Left ventricle myocardium inferior (tissue), 1 donor: ENCODE results near the gene FAF2. TPM values are rescaled to one million over a fixed set of nuclear protein-coding genes. Genes with fewer than 3 reads are reported as not detected.

Experiments
- DNase-seq: peaks from one replicate; pipeline ENCODE4 v3.0.0-alpha.2; 2020
- H3K27ac ChIP-seq: fragments of 200-600 bp; replicated peaks from 2 replicates; pipeline ENCODE4 v1.8.0; 2021
- H3K27me3 ChIP-seq: fragments of 200-600 bp; 2 replicates; pipeline ENCODE4 v1.8.0; 2021; ENCODE audit warnings: low read depth
- H3K36me3 ChIP-seq: fragments of 200-600 bp; 2 replicates; pipeline ENCODE4 v1.8.0; 2021
- H3K4me1 ChIP-seq: fragments of 200-600 bp; 2 replicates; pipeline ENCODE4 v1.8.0; 2021
- H3K4me3 ChIP-seq: fragments of 200-600 bp; 2 replicates; pipeline ENCODE4 v1.8.0; 2021; ENCODE audit warnings: mild to moderate bottlenecking, moderate library complexity
- H3K9me3 ChIP-seq: fragments of 200-600 bp; replicated peaks from 2 replicates; pipeline ENCODE4 v1.8.0; 2021
- intact Hi-C: fragments of 100-400 bp; cut with micrococcal nuclease; formaldehyde crosslinking; loops from one replicate; pipeline ENCODE4 v1.11.0; 2022
- long read RNA-seq: library from polyadenylated mRNA; unstranded; transcript quantifications from one replicate; pipeline ENCODE4 v2.0.0, GENCODE V29; 2021
- total RNA-seq: library from RNA; stranded (reverse); fragmentation: NEBNext Ultra II Directional; extraction: Animal tissue kit (Norgen Biotek cat#: 25700); gene quantifications from one replicate; pipeline ENCODE4 v1.2.1, GENCODE V29; 2021
- TF ChIP-seq, protein P1 (sequence below): fragments of 200-600 bp; IDR thresholded peaks from 2 replicates; pipeline ENCODE4 v1.8.0; 2021; ENCODE audit warnings: antibody characterized with exemption, mild to moderate bottlenecking, borderline replicate concordance
- donor health status: DM: no; HTN: yes; CAD: no; lungs with severe emphysema.

FAF2 gene, protein sequence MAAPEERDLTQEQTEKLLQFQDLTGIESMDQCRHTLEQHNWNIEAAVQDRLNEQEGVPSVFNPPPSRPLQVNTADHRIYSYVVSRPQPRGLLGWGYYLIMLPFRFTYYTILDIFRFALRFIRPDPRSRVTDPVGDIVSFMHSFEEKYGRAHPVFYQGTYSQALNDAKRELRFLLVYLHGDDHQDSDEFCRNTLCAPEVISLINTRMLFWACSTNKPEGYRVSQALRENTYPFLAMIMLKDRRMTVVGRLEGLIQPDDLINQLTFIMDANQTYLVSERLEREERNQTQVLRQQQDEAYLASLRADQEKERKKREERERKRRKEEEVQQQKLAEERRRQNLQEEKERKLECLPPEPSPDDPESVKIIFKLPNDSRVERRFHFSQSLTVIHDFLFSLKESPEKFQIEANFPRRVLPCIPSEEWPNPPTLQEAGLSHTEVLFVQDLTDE
- 13.0 TPM for total RNA-seq
- long read RNA-seq, full-length matches to known transcripts: 2 of 6 reads
- long read RNA-seq, partial matches to known transcripts: 2 of 6 reads
- long read RNA-seq, other reads (novel, unspliced or antisense): 2 of 6 reads

DNA sequence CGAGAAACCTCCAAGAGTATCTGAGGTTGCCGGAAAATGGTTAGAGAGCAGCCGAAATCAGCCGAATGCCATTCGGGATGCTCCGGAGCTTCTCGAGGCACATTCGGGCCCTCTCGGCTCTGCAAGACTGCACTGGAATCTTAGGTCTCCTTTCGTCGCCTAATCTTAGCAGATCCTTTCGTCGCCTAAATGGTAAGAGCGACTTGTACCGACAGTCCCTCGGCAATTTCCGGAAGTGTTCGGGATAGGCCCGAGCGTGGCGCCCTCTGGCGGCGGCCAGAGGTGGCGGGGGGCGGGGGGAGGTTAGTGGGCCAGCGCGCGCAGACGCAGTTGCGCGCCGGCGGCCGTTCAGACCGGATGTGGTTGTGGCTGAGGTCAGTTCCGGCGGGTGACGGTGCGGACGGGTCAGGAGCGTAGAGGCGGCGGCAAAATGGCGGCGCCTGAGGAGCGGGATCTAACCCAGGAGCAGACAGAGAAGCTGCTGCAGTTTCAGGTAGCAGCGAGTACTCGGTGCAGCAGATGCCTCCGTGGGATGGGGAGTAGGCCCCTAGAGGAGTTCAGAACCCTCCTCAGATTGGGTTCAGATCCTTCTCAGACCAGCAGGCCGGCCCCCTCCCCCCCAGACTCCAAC is at the start of gene FAF2:
Gene FAF2 (plus strand): TSS at position 408 of the 631 bp plus-strand sequence. CDS start 23 bp downstream, at position 431.
- Histone ChIP-seq H3K9me3 (no peaks in the 10 kb centered on the region), H3K27ac (peak within 1 kb of the TSS; percentile 95), H3K36me3 (peaks cover 5% of the 10 kb centered on the region), H3K4me1 (peaks cover 58% of the 10 kb centered on the region), H3K4me3 (peak within 1 kb of the TSS; percentile 95), H3K27me3 (no peaks in the 10 kb centered on the region)
- DNase-seq: peak; percentile 96
- TF ChIP-seq, protein P1, sequence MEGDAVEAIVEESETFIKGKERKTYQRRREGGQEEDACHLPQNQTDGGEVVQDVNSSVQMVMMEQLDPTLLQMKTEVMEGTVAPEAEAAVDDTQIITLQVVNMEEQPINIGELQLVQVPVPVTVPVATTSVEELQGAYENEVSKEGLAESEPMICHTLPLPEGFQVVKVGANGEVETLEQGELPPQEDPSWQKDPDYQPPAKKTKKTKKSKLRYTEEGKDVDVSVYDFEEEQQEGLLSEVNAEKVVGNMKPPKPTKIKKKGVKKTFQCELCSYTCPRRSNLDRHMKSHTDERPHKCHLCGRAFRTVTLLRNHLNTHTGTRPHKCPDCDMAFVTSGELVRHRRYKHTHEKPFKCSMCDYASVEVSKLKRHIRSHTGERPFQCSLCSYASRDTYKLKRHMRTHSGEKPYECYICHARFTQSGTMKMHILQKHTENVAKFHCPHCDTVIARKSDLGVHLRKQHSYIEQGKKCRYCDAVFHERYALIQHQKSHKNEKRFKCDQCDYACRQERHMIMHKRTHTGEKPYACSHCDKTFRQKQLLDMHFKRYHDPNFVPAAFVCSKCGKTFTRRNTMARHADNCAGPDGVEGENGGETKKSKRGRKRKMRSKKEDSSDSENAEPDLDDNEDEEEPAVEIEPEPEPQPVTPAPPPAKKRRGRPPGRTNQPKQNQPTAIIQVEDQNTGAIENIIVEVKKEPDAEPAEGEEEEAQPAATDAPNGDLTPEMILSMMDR: peak; percentile 99
- intact Hi-C loops: no loop called here

DNA sequence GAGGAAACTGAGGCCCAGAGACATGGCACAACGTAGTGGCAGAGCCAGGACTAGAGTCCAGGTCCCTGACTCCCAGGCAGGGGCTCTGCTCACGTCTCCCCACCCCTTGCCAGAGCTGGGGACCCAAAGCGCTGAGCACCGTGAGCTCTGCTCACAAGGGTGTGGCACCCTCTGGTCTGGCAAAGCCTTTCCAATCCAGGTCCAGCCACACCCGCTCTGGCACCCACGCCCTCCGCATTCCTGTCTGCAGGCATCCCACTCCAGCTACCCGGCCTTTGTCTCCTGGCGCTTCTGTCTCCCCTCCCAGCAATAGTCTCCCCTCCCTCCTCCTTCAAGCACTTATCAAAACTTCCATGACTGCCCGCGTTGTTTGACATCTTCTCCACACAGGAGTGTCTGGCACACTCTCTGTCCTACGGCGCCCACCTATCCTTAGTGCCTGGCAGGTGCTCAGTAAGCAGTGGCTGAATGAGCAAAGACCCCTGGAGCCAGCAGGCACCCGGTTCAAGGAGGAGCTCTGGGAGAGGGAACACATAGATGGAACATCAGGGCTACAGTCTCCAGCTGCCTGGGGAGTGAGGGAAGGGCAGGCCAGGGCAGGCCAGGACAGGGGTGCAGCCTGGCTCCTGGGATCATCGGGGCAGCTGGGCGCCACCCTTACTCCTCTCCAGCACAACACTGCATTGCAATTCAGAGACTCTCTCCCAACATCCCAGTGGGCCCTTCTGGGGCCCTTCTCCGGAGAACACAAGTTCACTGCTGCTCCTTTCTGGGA is 47.6 kb upstream of the FAF2 start:
- peak overlapping the region; percentile 82 for H3K27ac ChIP-seq
- H3K4me3 ChIP-seq: no peak overlapping the region
- peaks cover 54% of the 10 kb centered on the region for H3K4me1 ChIP-seq
- H3K9me3 ChIP-seq: no peaks in the 10 kb centered on the region
- intact Hi-C loops: no loop called here
- DNase-seq: no peak
- peaks cover 51% of the 10 kb centered on the region for H3K36me3 ChIP-seq
- TF ChIP-seq, protein P1: no peak
- no peaks in the 10 kb centered on the region for H3K27me3 ChIP-seq

DNA sequence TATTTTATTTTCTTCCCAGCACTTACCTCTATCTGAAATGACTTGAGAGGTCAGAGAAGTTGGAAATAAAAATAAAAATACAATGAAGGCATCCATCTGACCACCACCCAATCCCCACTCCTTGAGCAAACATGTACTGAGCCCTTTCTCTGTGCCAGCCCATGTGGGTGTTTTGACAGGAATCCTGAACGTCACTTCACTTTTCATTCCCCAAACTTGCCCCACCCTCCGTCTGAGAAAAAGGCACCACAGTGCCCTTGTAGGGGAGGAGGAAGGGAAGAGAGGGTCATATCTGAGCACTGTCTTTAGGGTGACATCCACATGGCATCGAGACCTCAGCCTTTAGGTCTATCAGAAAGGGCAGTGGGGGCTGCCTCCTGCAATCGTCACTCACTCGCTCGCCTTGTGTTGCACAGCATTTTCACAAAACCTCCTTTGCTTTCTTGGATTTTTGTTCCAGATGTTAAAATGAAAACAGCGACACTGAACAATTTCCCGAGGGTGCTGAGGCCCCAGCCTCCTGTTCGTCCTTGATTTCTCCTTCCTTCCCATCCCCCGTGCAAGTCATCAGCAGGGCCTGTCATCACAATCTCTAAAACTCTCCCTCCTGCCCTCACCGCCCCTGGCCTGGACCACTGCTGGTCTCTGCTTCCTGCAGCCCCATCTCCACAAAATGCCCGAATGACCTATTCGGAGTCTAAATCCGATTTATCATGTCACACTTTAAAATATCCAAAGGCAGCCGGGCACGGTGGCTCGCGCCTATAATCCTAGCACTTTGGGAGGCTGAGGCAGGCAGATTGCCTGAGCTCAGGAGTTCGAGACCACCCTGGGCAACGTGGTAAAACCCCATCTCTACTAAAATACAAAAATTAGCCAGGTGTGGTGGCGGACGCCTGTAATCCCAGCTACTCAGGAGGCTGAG is 46.6 kb upstream of the FAF2 start:
- H3K27ac ChIP-seq: peak overlapping the region; percentile 82

DNA sequence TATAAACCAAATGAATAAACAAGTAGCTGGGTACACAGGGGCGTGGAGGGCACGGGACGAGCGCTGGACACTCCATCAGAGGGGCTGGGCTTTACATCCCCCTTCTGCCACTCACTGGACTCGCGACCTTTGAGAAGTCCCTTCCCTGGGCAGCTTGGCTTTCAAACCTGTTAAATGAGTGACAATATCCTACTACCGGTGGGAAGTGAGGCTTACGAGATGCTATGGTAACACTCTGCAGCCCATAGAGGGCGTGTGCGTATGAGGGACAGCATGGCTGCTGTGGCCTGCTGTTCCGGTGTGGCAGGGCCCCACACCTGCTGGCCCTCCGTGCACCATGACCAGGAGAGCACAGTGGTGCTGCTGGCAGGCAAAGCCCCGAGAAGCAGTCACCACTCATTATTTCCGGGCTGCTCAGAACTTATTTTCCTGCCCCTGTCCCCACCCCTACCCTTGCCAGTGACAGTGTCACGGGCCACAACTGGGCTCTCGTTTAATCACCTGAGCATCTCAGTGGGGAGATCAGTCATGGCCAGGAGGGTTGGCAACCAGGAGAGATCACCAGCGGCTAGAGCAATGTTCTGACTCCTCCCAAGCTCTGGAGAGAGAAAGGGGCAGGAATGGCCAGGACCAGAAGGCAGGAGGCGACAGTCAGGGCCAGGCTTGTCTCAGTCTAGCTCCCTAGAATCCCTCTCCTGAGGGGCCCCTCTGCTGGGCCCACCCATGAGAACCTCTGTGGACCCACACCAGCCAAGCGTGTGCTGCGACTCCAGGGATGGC is 42.3 kb upstream of the FAF2 start:
- TF ChIP-seq, protein P1: no peak
- peaks cover 57% of the 10 kb centered on the region for H3K36me3 ChIP-seq
- intact Hi-C loops: no loop called here
- peak overlapping the region; percentile 79 for H3K27ac ChIP-seq
- peaks cover 74% of the 10 kb centered on the region for H3K4me1 ChIP-seq
- no peaks in the 10 kb centered on the region for H3K9me3 ChIP-seq
- no peak overlapping the region for H3K4me3 ChIP-seq
- no peak for DNase-seq
- no peaks in the 10 kb centered on the region for H3K27me3 ChIP-seq

More for the DNA sequence above, 46.6 kb upstream of the FAF2 start:
- no peak for DNase-seq
- TF ChIP-seq, protein P1: no peak
- Histone ChIP-seq H3K9me3 (no peaks in the 10 kb centered on the region), H3K4me3 (no peak overlapping the region), H3K4me1 (peaks cover 48% of the 10 kb centered on the region), H3K36me3 (peaks cover 55% of the 10 kb centered on the region), H3K27me3 (no peaks in the 10 kb centered on the region)
- intact Hi-C loops: no loop called here
